Renal cortex interstitium (tissue), 11 donors: ENCODE measurements around the gene FOCAD. TPM values are rescaled to one million over a fixed set of nuclear protein-coding genes. Genes with fewer than 3 reads are reported as not detected.

Experiments used
- DNase-seq, 11 donors: peaks; one replicate each; pipeline ENCODE4 v3.0.0-alpha.2; 2013; ENCODE audit warnings: low read depth in 9 of 11, low spot score in 4 of 11; ENCODE audit errors: extremely low read depth in 1 of 11
- polyA plus RNA-seq, 3 donors: library from polyadenylated mRNA; unstranded; fragments of 120-200 nt; gene quantifications; one replicate each; pipeline ENCODE4 v1.2.1, GENCODE V29; 2013; ENCODE audit not compliant: insufficient read length in 3 of 3

FOCAD gene
- polyA plus RNA-seq, 3 donors = 26.8 to 36.8 (median 29.8) TPM

DNA sequence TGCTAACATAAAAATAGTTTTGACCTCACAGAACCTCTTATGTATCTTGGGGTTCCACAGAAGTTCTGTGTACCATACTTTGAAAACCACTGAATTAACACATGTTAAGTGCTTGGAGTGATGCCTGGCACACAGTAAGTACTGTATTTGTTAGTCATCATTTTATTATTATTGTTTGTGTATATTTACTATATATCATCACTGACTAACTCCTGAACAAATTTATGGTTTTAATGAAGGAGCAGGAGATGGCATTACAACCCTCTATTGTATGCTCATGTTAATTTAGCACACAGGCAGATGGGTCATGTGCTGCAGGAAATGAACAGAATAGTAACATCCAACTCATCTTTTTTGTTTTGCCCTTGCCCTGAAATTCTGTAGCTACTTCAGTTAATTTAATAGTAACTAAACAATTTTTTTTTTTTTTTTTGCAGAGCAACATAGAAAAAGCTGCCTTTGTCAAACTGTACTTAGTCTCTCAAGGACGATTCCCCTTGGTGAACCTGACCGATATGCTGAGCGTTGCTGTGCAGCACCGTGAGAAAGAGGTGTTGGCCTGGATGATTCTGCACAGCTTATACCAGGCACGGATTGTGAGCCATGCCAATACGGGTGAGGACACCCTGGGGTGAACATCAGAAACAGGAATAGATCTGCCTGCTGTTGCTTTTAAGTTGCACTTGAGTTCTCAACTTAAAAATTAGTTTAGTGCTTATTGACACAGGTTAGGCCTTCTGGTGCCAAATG, 302.0 kb downstream of the FOCAD start:
- DNase-seq = no peak

DNA sequence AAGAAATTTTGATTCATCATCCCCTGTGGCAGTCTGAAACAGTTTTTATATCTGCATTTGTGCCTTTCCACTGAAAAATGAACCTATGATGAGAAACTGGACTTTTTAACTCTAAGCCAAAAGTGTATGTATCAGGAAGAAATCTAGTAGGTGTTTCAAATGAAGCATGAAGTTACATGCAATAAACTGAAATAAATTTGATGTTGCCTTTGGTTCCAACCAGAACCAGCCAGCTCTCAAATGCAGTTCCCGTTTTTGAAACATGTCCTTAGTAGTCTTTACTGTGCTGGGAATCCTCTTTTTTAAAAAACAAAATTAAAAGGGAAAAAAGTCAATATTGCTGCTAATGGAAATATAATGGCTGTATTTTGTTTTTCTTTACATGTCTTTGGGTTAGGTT, 303.5 kb downstream of the FOCAD start:
- no peak for DNase-seq

GRCh38 chr9:20988061-20988460, 304.0 kb downstream of the FOCAD start:
- DNase-seq = no peak

DNA sequence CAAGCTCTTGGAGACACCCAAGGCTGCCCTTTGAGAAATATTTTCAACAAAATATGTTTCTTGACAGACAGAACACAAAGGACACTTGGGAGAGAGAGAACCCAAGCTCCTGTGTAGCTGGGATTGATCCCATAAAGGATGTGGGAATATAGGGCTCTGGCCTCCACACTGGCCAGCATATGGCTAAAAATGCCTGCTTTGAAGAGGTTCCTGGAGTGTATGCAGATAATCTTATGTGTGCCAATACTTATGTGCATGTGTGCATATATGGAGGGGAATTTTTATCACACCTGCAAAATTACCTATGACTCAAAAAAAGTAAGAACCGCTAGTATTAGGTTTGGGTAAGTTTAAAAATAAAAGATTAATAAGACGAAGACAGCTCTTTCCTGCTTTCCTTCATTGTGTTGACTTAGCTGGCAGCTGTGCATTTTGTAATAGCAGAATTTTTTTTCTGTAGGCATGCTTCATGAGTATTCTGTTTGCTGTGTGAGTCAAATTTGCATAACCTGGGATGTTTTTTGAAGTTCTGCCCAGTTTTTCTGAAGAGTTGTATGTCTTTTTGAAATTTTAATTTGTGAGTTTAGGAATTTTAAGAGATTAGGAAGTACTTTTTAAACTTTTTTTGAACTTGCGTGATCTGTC, 304.7 kb downstream of the FOCAD start:
- DNase-seq = no peak

GRCh38 chr9:20989923-20990341, 305.9 kb downstream of the FOCAD start:
- no peak for DNase-seq

- no peak for DNase-seq
Measured at GRCh38 chr9:20990867-20991266, 306.8 kb downstream of the FOCAD start.

DNA sequence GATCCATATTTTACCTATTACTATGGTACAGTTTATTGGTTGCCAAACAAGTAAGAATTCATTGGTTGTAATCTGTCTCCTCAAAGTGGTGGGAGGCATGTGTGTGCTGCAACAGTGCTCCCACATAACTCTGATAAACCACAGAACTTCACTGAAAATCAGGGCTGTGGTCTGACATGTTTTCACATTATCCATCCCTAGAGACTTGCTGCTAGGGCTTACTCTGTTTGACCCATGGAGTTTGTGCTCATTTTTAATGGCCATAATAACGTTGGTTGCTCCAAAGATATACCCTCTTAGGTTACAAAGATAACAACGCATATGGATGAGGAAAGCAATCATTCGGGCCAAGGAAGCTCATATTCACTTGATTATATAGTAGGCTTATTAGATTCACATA, 310.4 kb downstream of the FOCAD start:
- DNase-seq = no peak

DNA sequence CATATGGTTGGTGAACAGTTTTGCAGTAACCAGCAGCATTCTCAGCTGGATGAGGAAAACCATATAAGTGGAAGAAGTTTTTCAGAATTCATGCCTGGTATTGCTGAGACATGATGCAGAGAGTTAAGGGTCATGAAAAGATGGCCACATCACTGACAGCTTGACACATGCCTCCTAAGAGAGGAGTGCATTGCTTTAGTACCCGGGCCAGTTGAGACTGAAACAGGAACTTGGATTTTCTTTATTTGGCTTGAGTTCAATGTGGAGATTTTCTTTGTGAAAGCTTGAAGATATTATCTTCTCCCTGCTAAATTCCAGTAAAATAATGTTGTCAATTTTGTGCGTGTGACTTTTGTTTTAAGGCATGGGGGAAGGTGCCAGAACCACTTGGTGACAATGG, 311.6 kb downstream of the FOCAD start:
- DNase-seq = no peak

- no peak for DNase-seq
Measured at GRCh38 chr9:20996809-20997208, 312.8 kb downstream of the FOCAD start.

DNA sequence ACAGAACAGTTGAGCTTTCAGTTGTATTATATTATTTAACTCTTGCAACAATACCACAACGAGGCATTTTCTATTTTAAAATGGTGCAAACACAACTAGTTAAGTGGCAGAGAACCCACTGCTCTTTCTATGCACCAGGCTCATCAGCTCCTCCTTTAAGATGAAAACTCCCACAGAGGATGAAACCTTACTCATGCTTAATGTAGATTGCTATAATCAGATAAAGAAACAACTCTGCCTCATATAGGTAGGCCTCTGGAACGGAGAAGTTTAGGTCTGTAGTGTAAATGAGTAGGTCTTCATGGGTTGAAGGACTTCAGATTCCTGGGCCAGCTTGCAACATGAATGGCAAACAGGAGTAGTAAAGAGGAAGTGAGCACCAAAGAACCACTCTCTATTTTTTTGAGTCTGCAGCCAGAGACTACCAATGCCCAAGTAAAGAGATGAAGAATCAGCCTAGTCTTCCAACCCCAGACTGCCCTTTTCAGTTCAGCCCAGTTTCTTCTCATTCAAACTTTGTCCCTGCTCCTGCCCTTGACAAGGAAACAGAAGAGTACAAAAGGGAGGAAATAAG, 313.5 kb downstream of the FOCAD start:
- DNase-seq = no peak

GRCh38 chr9:21001581-21001980, 317.5 kb downstream of the FOCAD start:
- DNase-seq = no peak

GRCh38 chr9:21002040-21002439, 318.0 kb downstream of the FOCAD start:
- DNase-seq = no peak

GRCh38 chr9:21015129-21015815, 331.2 kb downstream of the FOCAD start:
- no peak for DNase-seq

GRCh38 chr9:21015995-21016394, 331.9 kb downstream of the FOCAD start:
- DNase-seq = no peak

DNA sequence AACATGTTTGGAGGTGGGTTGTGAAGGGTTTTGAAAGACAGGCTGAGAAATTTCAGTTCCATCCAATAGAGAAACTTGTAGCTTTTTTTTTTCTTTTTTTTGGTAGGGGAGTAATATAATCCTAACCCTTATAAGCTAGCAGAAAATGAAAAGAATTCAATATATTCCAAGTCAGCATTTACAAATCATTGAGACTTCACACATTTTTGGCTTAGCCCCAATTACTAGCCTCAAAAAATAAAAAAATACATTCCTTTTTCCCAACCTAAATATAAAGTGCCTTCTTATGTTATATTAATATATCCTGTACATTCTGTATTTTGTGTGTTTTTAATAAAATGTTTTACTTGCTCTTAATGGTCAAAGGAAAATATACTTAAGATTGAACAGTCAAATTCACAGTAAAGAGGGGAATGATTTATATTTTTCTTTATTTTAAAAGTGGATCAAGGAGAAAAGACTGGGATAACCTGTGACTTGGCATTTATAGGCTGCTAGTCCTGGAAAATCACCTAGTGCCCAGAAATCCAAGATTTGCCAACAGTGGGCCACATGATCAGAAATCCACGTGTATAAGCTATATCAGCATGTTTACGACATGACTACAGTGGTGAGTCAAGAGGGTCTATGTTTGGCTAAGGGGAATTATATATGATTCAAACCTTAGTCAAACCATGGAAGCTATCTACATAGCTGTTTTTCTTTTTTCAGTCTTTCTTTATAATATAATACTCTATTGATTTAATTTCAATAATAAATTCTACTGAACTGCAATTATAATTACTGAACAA, 332.8 kb downstream of the FOCAD start:
- no peak for DNase-seq

DNA sequence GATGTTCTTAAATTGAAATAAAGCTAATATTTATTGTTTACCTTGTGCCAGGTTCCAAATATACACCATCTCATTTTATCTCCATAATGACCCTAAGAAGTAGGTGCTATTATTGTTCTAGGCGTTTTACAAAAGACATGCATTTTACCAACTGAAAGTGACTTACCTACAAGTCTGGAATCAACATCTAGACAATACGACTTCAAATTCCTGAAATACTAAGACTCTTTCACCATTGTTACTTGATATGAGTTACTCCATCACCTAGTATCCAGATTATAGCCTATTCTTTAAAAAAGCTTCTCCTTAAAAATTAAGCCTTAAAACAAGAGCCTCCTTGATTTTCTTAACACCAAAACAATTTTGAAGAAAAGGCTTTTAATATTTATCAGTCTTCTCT, 334.1 kb downstream of the FOCAD start:
- no peak for DNase-seq

DNA sequence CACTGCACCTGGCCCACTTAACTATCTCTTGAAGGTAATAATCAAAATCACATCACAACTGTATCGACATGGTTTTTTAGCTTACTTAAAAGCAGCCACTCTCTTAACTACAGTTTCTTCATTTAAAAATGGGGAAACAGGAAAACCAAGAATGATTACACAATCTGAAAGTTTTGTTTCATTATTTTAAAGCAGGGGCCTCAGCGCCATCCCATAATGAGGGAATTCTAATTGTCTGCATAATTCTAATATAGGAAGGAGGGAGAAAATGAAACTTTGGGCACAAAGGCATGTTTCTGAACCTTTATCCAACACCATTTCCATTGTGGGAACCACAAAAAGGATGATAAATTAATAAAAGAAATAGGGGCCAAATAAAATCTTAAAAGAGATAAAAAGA, 339.8 kb downstream of the FOCAD start:
- DNase-seq = no peak

DNA sequence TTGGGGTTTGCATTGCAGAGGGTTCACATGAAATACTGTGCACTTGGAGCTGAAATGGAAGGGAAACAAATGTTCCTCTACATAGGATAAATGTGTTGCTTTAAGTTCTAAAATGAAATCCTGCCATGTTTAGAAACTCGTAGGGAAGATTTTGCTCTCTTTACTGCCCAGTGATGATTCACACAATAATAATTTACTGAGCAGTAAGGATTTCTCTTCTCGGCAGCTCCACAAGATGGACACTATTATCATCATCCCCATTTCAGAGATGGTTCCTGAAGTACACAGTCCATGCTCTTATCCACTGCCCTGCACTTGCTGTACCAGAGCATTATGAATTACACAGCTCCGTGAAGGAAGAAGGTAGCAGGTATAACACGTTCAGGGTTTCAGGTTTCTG, 343.2 kb downstream of the FOCAD start:
- DNase-seq = no peak

- no peak for DNase-seq
Measured at GRCh38 chr9:21028466-21028865, 344.4 kb downstream of the FOCAD start.
